GM12864 (cell line): ENCODE data around the gene UBLCP1.
A peak's percentile ranks its signal among the peaks of the same experiment; 100 is the strongest.
"Not testable (repeated sequence)": the region's sequence is repeated elsewhere in the genome, so short reads cannot be mapped to it uniquely, and the experiment has no call there.

ENCODE experiments used
- DNase-seq: peaks from one replicate; pipeline ENCODE4 v3.0.0-alpha.2; 2011; ENCODE audit warnings: low read depth
- H3K4me3 ChIP-seq: 2 replicates; pipeline ENCODE4 v1.5.1; 2011; ENCODE audit warnings: mild to moderate bottlenecking, low read depth, low read length, control low read depth
- CTCF ChIP-seq: IDR thresholded peaks from 2 replicates; pipeline ENCODE4 v1.5.1; 2011; ENCODE audit warnings: low read depth, mild to moderate bottlenecking, moderate library complexity, low read length, control low read depth, inconsistent platforms; ENCODE audit errors: missing control alignments

The UBLCP1 gene

DNA sequence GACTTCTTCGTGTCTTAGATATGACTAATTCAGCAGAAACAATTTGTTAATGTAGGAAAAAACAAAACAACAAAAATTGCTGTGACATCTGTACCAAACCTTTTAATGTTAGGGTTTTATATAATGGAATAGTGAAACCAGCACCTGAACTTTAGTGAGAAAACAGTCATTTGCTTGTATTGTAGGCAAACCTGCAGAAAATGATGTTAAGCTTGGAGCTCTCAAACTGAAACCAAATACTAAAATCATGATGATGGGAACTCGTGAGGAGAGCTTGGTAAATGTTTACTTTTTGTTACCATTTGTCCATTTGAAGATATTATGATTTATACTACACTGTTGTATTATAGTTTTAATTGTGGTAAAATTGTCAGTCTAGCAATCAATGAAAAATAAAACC lies 6.6 kb downstream of the UBLCP1 start:
- no peak overlapping the region for H3K4me3 ChIP-seq
- DNase-seq = no peak
- no peak for TF ChIP-seq CTCF

DNA sequence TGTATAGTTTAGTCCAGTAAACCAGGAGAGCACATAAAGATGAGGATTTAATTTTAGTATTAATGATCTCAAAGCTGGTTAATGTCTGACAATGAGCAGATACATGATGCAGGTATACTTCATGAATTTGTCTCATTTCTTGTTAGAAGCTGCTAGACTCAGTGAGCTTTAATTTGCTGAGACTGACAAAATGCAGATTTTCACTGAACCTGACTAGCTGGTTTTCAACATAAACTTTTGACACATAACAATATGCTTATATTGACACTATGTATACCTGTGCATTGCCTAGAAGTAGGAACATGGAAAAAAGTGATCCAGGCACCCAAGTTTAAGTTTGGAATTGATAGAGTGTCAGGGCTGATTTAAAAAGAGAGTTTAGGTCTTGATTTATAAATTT lies 10.8 kb downstream of the UBLCP1 start:
- no peak for DNase-seq
- TF ChIP-seq CTCF = no peak
- H3K4me3 ChIP-seq = no peak overlapping the region

GRCh38 chr5:159274676-159275075 lies 11.6 kb downstream of the UBLCP1 start:
- H3K4me3 ChIP-seq = no peak overlapping the region
- no peak for DNase-seq
- TF ChIP-seq CTCF = no peak

- H3K4me3 ChIP-seq = no peak overlapping the region
- TF ChIP-seq CTCF = peak; percentile 38
- no peak for DNase-seq
Measured at GRCh38 chr5:159286420-159287035, 23.4 kb downstream of the UBLCP1 start.

- no peak for DNase-seq
- TF ChIP-seq CTCF = no peak
- no peak overlapping the region for H3K4me3 ChIP-seq
Measured at GRCh38 chr5:159290741-159291140, 27.7 kb downstream of the UBLCP1 start.

GRCh38 chr5:159294921-159295320 lies 31.8 kb downstream of the UBLCP1 start:
- no peak for DNase-seq
- TF ChIP-seq CTCF = no peak
- H3K4me3 ChIP-seq = no peak overlapping the region

GRCh38 chr5:159297300-159297699 lies 34.2 kb downstream of the UBLCP1 start:
- not testable (repeated sequence) for DNase-seq, H3K4me3 ChIP-seq
